ENCODE data around the gene GAB1. TPM values are rescaled to one million over a fixed set of nuclear protein-coding genes. Genes with fewer than 3 reads are reported as not detected.
A peak's percentile ranks its signal among the peaks of the same experiment; 100 is the strongest.

Gene GAB1
- total and polyA plus RNA-seq, 4 donors, result 2.4 to 31.3 (median 6.9) TPM

DNA sequence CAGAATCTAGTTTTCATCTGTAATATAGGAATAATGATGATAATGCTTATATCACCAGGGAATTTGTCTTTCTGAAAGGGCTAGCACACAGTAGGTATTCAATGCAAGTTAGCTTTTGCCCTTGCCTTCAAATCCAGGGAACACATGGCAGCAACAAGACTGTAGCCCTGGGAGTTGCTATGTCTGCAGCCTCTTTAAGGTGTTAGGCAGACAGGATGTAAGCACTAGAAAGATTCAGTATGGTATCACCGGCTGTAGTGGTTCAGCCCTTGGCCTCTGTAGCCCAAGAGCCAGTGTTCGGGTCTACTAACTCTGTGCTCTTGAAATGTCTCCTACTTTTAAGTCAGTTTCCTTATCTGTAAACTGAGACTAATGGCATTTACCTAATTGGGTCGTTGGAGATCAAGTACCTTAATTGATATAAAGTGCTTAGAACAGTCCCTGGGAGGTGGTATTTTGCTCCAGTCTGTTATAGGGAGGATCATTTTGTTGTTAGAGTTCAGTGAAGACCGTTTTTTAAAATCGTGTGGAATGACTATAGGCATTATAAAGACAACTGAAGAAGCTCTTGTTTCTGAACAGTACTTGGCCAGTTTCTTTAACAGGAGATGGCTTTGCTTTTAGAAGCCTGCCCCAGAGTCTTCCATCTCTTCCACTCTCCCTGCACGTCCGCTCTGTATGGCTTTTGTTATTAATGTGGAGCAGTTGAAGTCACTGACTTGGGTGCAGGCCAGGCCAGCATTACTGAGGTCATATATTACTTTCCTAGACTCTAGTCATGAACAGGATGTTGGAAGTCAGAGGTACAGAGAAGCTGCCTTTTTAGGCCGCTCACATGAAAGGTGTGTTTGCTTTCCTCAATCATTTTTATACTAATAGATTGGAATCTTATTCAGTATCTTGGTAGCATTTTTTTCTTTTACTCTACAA, 44.8 kb downstream of the GAB1 start:
- TF ChIP-seq EGR1 (IDR thresholded peaks at IDR 0.05; ENCODE audit: low read depth in 2 of 2) (no peak), FOXA1 (IDR thresholded peaks at IDR 0.05) (no peak), HNF4G (IDR thresholded peaks at IDR 0.05) (no peak), NR2F2 (IDR thresholded peaks at IDR 0.05) (peak; percentile 41), YY1 (IDR thresholded peaks at IDR 0.05) (no peak), RAD21 (IDR thresholded peaks at IDR 0.05) (peak in 1 of 2 donors; percentile 7), TAF1 (conservative IDR thresholded peaks at IDR 0.05) (no peak), RXRA (IDR thresholded peaks at IDR 0.05) (no peak), HNF4A (conservative IDR thresholded peaks at IDR 0.05) (no peak)
- TF ChIP-seq, protein P1, sequence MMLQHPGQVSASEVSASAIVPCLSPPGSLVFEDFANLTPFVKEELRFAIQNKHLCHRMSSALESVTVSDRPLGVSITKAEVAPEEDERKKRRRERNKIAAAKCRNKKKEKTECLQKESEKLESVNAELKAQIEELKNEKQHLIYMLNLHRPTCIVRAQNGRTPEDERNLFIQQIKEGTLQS (IDR thresholded peaks at IDR 0.05), result no peak
- TF ChIP-seq, protein P2, sequence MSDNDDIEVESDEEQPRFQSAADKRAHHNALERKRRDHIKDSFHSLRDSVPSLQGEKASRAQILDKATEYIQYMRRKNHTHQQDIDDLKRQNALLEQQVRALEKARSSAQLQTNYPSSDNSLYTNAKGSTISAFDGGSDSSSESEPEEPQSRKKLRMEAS (IDR thresholded peaks at IDR 0.05), result no peak
- TF ChIP-seq, protein P3, sequence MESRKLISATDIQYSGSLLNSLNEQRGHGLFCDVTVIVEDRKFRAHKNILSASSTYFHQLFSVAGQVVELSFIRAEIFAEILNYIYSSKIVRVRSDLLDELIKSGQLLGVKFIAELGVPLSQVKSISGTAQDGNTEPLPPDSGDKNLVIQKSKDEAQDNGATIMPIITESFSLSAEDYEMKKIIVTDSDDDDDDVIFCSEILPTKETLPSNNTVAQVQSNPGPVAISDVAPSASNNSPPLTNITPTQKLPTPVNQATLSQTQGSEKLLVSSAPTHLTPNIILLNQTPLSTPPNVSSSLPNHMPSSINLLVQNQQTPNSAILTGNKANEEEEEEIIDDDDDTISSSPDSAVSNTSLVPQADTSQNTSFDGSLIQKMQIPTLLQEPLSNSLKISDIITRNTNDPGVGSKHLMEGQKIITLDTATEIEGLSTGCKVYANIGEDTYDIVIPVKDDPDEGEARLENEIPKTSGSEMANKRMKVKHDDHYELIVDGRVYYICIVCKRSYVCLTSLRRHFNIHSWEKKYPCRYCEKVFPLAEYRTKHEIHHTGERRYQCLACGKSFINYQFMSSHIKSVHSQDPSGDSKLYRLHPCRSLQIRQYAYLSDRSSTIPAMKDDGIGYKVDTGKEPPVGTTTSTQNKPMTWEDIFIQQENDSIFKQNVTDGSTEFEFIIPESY (IDR thresholded peaks at IDR 0.05), result no peak
- Histone ChIP-seq H3K27ac (ENCODE audit: low read depth in 1 of 2, low read length in 2 of 2) (peak overlapping the region; percentile 29 to 58), H3K27me3 (ENCODE audit: control insufficient read depth in 4 of 4, insufficient read depth in 4 of 4, low read length in 3 of 4) (no peaks in the 10 kb centered on the region), H3K9me3 (ENCODE audit: control insufficient read depth in 4 of 4, low read length in 3 of 4) (no peaks in the 10 kb centered on the region), H3K4me1 (ENCODE audit: control insufficient read depth in 4 of 4, insufficient read depth in 4 of 4, low read length in 3 of 4) (peaks cover 2 to 27% (median 9%) of the 10 kb centered on the region in 4 donors), H3K4me3 (ENCODE audit: low read depth in 1 of 3, low read length in 3 of 3) (no peak overlapping the region), H3K36me3 (ENCODE audit: control insufficient read depth in 4 of 4, insufficient read depth in 3 of 4, low read depth in 1 of 4, low read length in 3 of 4) (no peaks in the 10 kb centered on the region), H3K9ac (ENCODE audit: low read depth in 1 of 2, low read length in 2 of 2) (peak overlapping the region in 1 of 2 donors; percentile 33)
- 68% methylated on average over 8 of the region's 8 CpGs for WGBS
- DNase-seq (ENCODE audit: low spot score), result no peak

DNA sequence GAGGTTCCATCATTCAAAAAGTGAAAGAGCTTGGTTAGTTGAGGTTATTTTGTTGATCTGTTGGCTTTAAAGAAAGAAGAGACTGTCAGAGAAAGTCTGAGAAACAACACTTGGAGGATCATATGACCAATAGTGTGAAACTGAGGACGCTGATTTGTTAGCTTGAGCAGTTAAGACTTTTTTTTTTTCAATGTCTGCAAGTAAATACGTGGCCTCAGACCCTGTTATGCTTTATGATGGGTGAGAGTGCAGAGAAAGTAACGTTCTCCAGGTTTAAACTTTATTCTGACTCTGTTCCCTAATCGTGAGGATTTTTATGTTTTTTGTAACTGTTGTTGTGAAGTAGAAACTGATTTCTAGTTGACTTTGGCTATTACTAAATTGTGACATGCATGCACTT, 45.9 kb downstream of the GAB1 start:
- H3K4me1 ChIP-seq (ENCODE audit: control insufficient read depth in 4 of 4, insufficient read depth in 4 of 4, low read length in 3 of 4), result peaks cover 2 to 21% (median 7%) of the 10 kb centered on the region in 4 donors
- TF ChIP-seq JUND (IDR thresholded peaks at IDR 0.05) (no peak), FOXA1 (IDR thresholded peaks at IDR 0.05) (no peak), YY1 (IDR thresholded peaks at IDR 0.05) (no peak), EGR1 (IDR thresholded peaks at IDR 0.05; ENCODE audit: low read depth in 2 of 2) (no peak), SP1 (IDR thresholded peaks at IDR 0.05) (no peak), TAF1 (conservative IDR thresholded peaks at IDR 0.05) (no peak), RXRA (IDR thresholded peaks at IDR 0.05) (no peak), NR2F2 (IDR thresholded peaks at IDR 0.05) (no peak), HNF4G (IDR thresholded peaks at IDR 0.05) (no peak), GABPA (IDR thresholded peaks at IDR 0.05 in 1 of 2, conservative IDR thresholded peaks at IDR 0.05 in 1 of 2) (no peak)
- TF ChIP-seq, protein P3 (IDR thresholded peaks at IDR 0.05), result no peak
- TF ChIP-seq, protein P4, sequence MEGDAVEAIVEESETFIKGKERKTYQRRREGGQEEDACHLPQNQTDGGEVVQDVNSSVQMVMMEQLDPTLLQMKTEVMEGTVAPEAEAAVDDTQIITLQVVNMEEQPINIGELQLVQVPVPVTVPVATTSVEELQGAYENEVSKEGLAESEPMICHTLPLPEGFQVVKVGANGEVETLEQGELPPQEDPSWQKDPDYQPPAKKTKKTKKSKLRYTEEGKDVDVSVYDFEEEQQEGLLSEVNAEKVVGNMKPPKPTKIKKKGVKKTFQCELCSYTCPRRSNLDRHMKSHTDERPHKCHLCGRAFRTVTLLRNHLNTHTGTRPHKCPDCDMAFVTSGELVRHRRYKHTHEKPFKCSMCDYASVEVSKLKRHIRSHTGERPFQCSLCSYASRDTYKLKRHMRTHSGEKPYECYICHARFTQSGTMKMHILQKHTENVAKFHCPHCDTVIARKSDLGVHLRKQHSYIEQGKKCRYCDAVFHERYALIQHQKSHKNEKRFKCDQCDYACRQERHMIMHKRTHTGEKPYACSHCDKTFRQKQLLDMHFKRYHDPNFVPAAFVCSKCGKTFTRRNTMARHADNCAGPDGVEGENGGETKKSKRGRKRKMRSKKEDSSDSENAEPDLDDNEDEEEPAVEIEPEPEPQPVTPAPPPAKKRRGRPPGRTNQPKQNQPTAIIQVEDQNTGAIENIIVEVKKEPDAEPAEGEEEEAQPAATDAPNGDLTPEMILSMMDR (IDR thresholded peaks at IDR 0.05; ENCODE audit: low read depth, low read length, missing input control), result no peak
- TF ChIP-seq, protein P5, sequence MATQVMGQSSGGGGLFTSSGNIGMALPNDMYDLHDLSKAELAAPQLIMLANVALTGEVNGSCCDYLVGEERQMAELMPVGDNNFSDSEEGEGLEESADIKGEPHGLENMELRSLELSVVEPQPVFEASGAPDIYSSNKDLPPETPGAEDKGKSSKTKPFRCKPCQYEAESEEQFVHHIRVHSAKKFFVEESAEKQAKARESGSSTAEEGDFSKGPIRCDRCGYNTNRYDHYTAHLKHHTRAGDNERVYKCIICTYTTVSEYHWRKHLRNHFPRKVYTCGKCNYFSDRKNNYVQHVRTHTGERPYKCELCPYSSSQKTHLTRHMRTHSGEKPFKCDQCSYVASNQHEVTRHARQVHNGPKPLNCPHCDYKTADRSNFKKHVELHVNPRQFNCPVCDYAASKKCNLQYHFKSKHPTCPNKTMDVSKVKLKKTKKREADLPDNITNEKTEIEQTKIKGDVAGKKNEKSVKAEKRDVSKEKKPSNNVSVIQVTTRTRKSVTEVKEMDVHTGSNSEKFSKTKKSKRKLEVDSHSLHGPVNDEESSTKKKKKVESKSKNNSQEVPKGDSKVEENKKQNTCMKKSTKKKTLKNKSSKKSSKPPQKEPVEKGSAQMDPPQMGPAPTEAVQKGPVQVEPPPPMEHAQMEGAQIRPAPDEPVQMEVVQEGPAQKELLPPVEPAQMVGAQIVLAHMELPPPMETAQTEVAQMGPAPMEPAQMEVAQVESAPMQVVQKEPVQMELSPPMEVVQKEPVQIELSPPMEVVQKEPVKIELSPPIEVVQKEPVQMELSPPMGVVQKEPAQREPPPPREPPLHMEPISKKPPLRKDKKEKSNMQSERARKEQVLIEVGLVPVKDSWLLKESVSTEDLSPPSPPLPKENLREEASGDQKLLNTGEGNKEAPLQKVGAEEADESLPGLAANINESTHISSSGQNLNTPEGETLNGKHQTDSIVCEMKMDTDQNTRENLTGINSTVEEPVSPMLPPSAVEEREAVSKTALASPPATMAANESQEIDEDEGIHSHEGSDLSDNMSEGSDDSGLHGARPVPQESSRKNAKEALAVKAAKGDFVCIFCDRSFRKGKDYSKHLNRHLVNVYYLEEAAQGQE (IDR thresholded peaks at IDR 0.05), result no peak
- 52% methylated on average over 4 of the region's 4 CpGs for WGBS

More for the DNA sequence above, 45.9 kb downstream of the GAB1 start:
- Histone ChIP-seq H3K9me3 (ENCODE audit: control insufficient read depth in 4 of 4, low read length in 3 of 4) (no peaks in the 10 kb centered on the region), H3K27me3 (ENCODE audit: control insufficient read depth in 4 of 4, insufficient read depth in 4 of 4, low read length in 3 of 4) (no peaks in the 10 kb centered on the region), H3K36me3 (ENCODE audit: control insufficient read depth in 4 of 4, insufficient read depth in 3 of 4, low read depth in 1 of 4, low read length in 3 of 4) (no peaks in the 10 kb centered on the region), H3K27ac (ENCODE audit: low read depth in 1 of 2, low read length in 2 of 2) (peak overlapping the region; percentile 29 to 32), H3K4me3 (ENCODE audit: low read depth in 1 of 3, low read length in 3 of 3) (no peak overlapping the region), H3K9ac (ENCODE audit: low read depth in 1 of 2, low read length in 2 of 2) (peak overlapping the region in 1 of 2 donors; percentile 18)
- DNase-seq (ENCODE audit: low spot score), result no peak

Measured in liver (tissue), 9 donors.